Measurements from ENCODE around the gene RNF186. TPM values are rescaled to one million over a fixed set of nuclear protein-coding genes. Genes with fewer than 3 reads are reported as not detected.

RNF186 gene
- total and polyA plus RNA-seq, 4 donors: not detected

- Histone ChIP-seq H3K9me3 (ENCODE audit: control insufficient read depth in 4 of 4, insufficient read depth in 3 of 4, low read length in 3 of 4) (peaks cover 0 to 7% (median under 1%) of the 10 kb centered on the region in 4 donors), H3K4me1 (ENCODE audit: control insufficient read depth in 5 of 5, insufficient read depth in 5 of 5, low read length in 5 of 5) (no peaks in the 10 kb centered on the region), H3K27ac (ENCODE audit: low read depth in 1 of 2, low read length in 1 of 2) (no peak overlapping the region), H3K4me3 (no peak overlapping the region), H3K9ac (ENCODE audit: insufficient read depth in 1 of 2, low read length in 2 of 2) (no peak overlapping the region), H3K27me3 (ENCODE audit: control insufficient read depth in 3 of 3, insufficient read depth in 3 of 3, low read length in 2 of 3) (no peaks in the 10 kb centered on the region), H3K36me3 (ENCODE audit: control insufficient read depth in 4 of 4, insufficient read depth in 4 of 4, low read length in 4 of 4) (no peaks in the 10 kb centered on the region)
- no peak for ATAC-seq (ENCODE audit: insufficient read depth, low FRiP score)
- DNase-seq: no peak
- WGBS, 2 donors: 86 to 89% methylated on average over 4 of the region's 4 CpGs
- TF ChIP-seq CTCF (IDR thresholded peaks at IDR 0.05; ENCODE audit: control extremely low read depth, extremely low read depth): no peak
These were observed 20.5 kb upstream of the RNF186 start for GRCh38 chr1:19835578-19835977.

- 73 to 88% methylated on average over 3 of the region's 3 CpGs for WGBS, 2 donors
- Histone ChIP-seq H3K4me3 (no peak overlapping the region), H3K27ac (ENCODE audit: low read depth in 1 of 2, low read length in 1 of 2) (no peak overlapping the region), H3K36me3 (ENCODE audit: control insufficient read depth in 4 of 4, insufficient read depth in 4 of 4, low read length in 4 of 4) (no peaks in the 10 kb centered on the region), H3K9me3 (ENCODE audit: control insufficient read depth in 4 of 4, insufficient read depth in 3 of 4, low read length in 3 of 4) (peaks cover 0 to 7% (median under 1%) of the 10 kb centered on the region in 4 donors), H3K27me3 (ENCODE audit: control insufficient read depth in 3 of 3, insufficient read depth in 3 of 3, low read length in 2 of 3) (no peaks in the 10 kb centered on the region), H3K4me1 (ENCODE audit: control insufficient read depth in 5 of 5, insufficient read depth in 5 of 5, low read length in 5 of 5) (no peaks in the 10 kb centered on the region), H3K9ac (ENCODE audit: insufficient read depth in 1 of 2, low read length in 2 of 2) (no peak overlapping the region)
- no peak for ATAC-seq (ENCODE audit: insufficient read depth, low FRiP score)
- DNase-seq: no peak
- TF ChIP-seq CTCF (IDR thresholded peaks at IDR 0.05; ENCODE audit: control extremely low read depth, extremely low read depth): no peak
These were observed 16.4 kb upstream of the RNF186 start for GRCh38 chr1:19831441-19831840.

GRCh38 chr1:19828546-19828945, 13.5 kb upstream of the RNF186 start:
- Histone ChIP-seq H3K36me3 (ENCODE audit: control insufficient read depth in 4 of 4, insufficient read depth in 4 of 4, low read length in 4 of 4) (no peaks in the 10 kb centered on the region), H3K9ac (ENCODE audit: insufficient read depth in 1 of 2, low read length in 2 of 2) (no peak overlapping the region), H3K27me3 (ENCODE audit: control insufficient read depth in 3 of 3, insufficient read depth in 3 of 3, low read length in 2 of 3) (no peaks in the 10 kb centered on the region), H3K9me3 (ENCODE audit: control insufficient read depth in 4 of 4, insufficient read depth in 3 of 4, low read length in 3 of 4) (peaks cover 0 to 7% (median under 1%) of the 10 kb centered on the region in 4 donors), H3K27ac (ENCODE audit: low read depth in 1 of 2, low read length in 1 of 2) (no peak overlapping the region), H3K4me3 (no peak overlapping the region), H3K4me1 (ENCODE audit: control insufficient read depth in 5 of 5, insufficient read depth in 5 of 5, low read length in 5 of 5) (no peaks in the 10 kb centered on the region)
- DNase-seq (no peak), ATAC-seq (ENCODE audit: insufficient read depth, low FRiP score) (no peak)
- no peak for TF ChIP-seq CTCF (IDR thresholded peaks at IDR 0.05; ENCODE audit: control extremely low read depth, extremely low read depth)
- 76 to 94% methylated on average over 3 of the region's 3 CpGs for WGBS, 2 donors

- H3K36me3 ChIP-seq (ENCODE audit: control insufficient read depth in 4 of 4, insufficient read depth in 4 of 4, low read length in 4 of 4): no peaks in the 10 kb centered on the region
- TF ChIP-seq CTCF (IDR thresholded peaks at IDR 0.05; ENCODE audit: control extremely low read depth, extremely low read depth): no peak
- no peaks in the 10 kb centered on the region for H3K27me3 ChIP-seq (ENCODE audit: control insufficient read depth in 3 of 3, insufficient read depth in 3 of 3, low read length in 2 of 3)
- ATAC-seq (ENCODE audit: insufficient read depth, low FRiP score) (no peak), DNase-seq (peak in 1 of 3 donors; percentile 14)
- no peak overlapping the region for H3K27ac ChIP-seq (ENCODE audit: low read depth in 1 of 2, low read length in 1 of 2)
- no peaks in the 10 kb centered on the region for H3K4me1 ChIP-seq (ENCODE audit: control insufficient read depth in 5 of 5, insufficient read depth in 5 of 5, low read length in 5 of 5)
- no peaks in the 10 kb centered on the region for H3K9me3 ChIP-seq (ENCODE audit: control insufficient read depth in 4 of 4, insufficient read depth in 3 of 4, low read length in 3 of 4)
- 31 to 42% methylated on average over 6 of the region's 6 CpGs for WGBS, 2 donors
- no peak overlapping the region for H3K4me3 ChIP-seq
- H3K9ac ChIP-seq (ENCODE audit: insufficient read depth in 1 of 2, low read length in 2 of 2): no peak overlapping the region
These were observed 10.2 kb upstream of the RNF186 start for GRCh38 chr1:19825298-19825697.
